ENCODE results near the gene AUTS2. TPM values are rescaled to one million over a fixed set of nuclear protein-coding genes. Genes with fewer than 3 reads are reported as not detected.
A peak's percentile ranks its signal among the peaks of the same experiment; 100 is the strongest.

AUTS2 gene
- total and polyA plus RNA-seq, 2 experiments from 2014 or later, result 32.0 to 91.0 TPM

- no peak for TF ChIP-seq ZNF462 (CRISPR knock-in tag; IDR thresholded peaks at IDR 0.05)
- TF ChIP-seq NANOG (IDR thresholded peaks at IDR 0.05; ENCODE audit: borderline replicate concordance), result no peak
Observed at GRCh38 chr7:70836279-70836678, 1238.0 kb downstream of the AUTS2 start (continued).

- Histone ChIP-seq H3K27me3 (ENCODE audit: insufficient read depth) (no peaks in the 10 kb centered on the region), H3F3A (replicated peaks; ENCODE audit: low read depth) (no peaks in the 10 kb centered on the region), H4K20me1 (replicated peaks; ENCODE audit: insufficient read depth) (no peaks in the 10 kb centered on the region), H3K4me2 (no peak overlapping the region), H3K9me2 (ENCODE audit: insufficient read depth) (peaks cover 14% of the 10 kb centered on the region), H3K79me2 (replicated peaks; ENCODE audit: insufficient read depth) (no peaks in the 10 kb centered on the region), H3K4me1 (ENCODE audit: insufficient read depth) (no peaks in the 10 kb centered on the region; the same call in none of the 2 replicates), H3K27ac (ENCODE audit: low read depth) (0 out of 2 replicates have a peak overlapping the region, but pooled peaks have one; percentile 1), H2AFZ (0 out of 2 replicates have a peak overlapping the region, but pooled peaks have one; percentile 15), H3K36me3 (ENCODE audit: insufficient read depth) (peaks cover 4% of the 10 kb centered on the region), H3K4me3 (no peak overlapping the region)
- Mint-ChIP-seq H3K4me3 (no peak overlapping the region), H3K27me3 (ENCODE audit: insufficient read depth, low read depth, poor library complexity) (peaks cover 2% of the 10 kb centered on the region), H3K27ac (no peak overlapping the region), H3K36me3 (ENCODE audit: low read depth) (peaks cover 28% of the 10 kb centered on the region), H3K4me1 (peaks cover 4% of the 10 kb centered on the region; the same call in 1 of the 3 replicates), H3K9me3 (peaks cover 33% of the 10 kb centered on the region)
- DNase-seq (ENCODE audit: low spot score), result no peak
- no peak for TF ChIP-seq ZNF462 (CRISPR knock-in tag; IDR thresholded peaks at IDR 0.05)
- no peak for ATAC-seq
Observed at GRCh38 chr7:70836946-70837345, 1238.7 kb downstream of the AUTS2 start.

All from GM23338 (cell line).